ENCODE data around the gene IPPK.

Gene IPPK

DNA sequence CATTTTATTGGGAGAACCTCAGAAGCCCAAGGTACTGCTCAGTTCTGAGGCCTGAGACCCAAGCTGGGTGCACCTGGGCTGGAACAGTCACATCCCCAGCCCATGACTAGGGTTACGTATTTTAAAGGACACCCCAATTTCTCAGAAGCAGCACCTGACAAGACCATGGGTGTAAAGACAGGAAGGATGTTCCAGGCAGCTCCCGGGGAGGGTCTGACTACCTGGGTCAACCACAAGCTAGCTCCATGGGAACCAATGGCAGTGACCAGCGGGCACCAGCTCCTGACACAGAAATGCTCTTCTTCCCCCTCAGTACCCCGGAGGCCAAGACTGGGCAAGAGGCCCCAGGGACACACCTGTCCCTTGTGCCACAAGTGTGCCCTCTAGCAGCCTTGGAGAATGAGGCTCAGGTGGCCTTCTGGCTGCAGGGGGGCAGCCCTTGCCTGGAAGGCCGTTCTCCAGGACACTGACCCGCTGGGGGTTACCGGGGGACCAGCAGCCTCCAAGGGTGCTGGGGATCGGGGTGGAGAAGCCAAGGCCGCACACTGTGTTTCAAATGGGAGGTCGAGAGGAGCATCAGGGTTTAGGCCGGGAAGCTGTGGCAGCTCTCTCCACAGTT is 52.6 kb downstream of the IPPK start:
- H3K4me3 ChIP-seq (ENCODE audit: low read length): no peak overlapping the region
- TF ChIP-seq, protein P1, sequence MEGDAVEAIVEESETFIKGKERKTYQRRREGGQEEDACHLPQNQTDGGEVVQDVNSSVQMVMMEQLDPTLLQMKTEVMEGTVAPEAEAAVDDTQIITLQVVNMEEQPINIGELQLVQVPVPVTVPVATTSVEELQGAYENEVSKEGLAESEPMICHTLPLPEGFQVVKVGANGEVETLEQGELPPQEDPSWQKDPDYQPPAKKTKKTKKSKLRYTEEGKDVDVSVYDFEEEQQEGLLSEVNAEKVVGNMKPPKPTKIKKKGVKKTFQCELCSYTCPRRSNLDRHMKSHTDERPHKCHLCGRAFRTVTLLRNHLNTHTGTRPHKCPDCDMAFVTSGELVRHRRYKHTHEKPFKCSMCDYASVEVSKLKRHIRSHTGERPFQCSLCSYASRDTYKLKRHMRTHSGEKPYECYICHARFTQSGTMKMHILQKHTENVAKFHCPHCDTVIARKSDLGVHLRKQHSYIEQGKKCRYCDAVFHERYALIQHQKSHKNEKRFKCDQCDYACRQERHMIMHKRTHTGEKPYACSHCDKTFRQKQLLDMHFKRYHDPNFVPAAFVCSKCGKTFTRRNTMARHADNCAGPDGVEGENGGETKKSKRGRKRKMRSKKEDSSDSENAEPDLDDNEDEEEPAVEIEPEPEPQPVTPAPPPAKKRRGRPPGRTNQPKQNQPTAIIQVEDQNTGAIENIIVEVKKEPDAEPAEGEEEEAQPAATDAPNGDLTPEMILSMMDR (IDR thresholded peaks at IDR 0.05; ENCODE audit: insufficient read depth, low read depth, low read length, missing control alignments): no peak
- no peak for DNase-seq (ENCODE audit: low read depth)

DNA sequence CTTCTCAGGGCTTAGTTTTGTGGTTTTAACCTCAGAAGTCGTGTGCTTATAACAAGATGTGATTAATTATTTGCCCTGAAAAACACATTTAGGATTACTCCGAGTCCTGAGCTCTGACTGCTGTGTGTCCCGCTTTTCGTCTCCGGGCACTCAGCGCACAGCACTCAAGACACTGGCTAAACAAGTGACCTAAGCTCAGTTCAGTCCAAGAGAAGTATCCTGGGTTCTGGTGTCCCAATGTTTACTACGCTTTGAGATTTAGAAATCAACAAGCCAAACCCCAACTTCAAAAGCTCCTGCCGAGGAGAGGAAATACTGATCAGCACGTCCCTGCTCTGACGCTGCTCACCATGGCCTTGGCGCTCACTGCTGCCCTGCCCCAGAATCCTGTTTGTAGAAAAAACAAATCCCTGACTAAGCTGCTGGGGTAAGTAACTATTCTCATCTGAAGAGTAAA is 53.2 kb downstream of the IPPK start:
- TF ChIP-seq, protein P1 (IDR thresholded peaks at IDR 0.05; ENCODE audit: insufficient read depth, low read depth, low read length, missing control alignments): no peak
- no peak for DNase-seq (ENCODE audit: low read depth)
- H3K4me3 ChIP-seq (ENCODE audit: low read length): no peak overlapping the region

DNA sequence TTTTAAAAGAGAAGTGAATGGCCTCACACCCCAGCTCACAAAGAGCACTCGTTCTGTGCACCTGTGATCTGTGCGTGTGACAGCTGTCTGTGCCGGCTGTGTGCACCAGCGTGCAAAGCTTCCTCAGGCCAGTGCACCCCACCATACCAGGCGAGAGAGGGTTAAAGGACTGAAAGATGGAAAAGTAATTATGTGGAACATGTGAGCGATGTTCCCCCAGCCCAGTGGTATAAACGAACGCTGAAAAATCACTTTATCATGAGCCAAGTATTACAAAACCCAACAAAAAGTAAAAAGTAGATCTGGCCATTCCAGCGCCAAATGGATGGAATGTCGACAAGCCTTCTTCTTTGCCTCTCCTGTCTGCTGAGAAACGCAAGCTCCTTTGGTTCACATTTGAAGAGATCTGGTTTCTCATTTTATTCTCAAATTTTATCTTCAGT is 53.7 kb downstream of the IPPK start:
- no peak for DNase-seq (ENCODE audit: low read depth)
- no peak overlapping the region for H3K4me3 ChIP-seq (ENCODE audit: low read length)
- TF ChIP-seq, protein P1 (IDR thresholded peaks at IDR 0.05; ENCODE audit: insufficient read depth, low read depth, low read length, missing control alignments): no peak

DNA sequence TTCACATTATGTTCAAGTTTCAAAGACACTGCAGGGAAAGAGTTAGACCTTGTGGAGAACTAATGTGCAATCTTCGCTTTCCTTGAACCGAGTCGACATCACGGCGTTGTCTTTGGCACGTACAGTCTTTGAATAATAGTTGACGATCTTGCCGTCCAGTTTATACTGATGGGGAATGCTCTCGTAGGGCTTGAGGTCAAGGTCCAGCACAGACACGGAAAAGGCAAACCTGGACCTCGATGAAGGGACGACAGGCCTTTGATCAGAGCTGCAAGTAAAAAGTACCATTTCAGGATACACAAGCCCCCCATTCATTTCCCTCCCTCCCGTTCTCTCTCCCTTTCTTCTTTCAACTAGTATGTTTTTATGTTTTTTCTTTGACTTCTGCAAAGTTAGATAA is 54.1 kb downstream of the IPPK start:
- H3K4me3 ChIP-seq (ENCODE audit: low read length): no peak overlapping the region
- DNase-seq (ENCODE audit: low read depth): no peak
- TF ChIP-seq, protein P1 (IDR thresholded peaks at IDR 0.05; ENCODE audit: insufficient read depth, low read depth, low read length, missing control alignments): no peak

DNA sequence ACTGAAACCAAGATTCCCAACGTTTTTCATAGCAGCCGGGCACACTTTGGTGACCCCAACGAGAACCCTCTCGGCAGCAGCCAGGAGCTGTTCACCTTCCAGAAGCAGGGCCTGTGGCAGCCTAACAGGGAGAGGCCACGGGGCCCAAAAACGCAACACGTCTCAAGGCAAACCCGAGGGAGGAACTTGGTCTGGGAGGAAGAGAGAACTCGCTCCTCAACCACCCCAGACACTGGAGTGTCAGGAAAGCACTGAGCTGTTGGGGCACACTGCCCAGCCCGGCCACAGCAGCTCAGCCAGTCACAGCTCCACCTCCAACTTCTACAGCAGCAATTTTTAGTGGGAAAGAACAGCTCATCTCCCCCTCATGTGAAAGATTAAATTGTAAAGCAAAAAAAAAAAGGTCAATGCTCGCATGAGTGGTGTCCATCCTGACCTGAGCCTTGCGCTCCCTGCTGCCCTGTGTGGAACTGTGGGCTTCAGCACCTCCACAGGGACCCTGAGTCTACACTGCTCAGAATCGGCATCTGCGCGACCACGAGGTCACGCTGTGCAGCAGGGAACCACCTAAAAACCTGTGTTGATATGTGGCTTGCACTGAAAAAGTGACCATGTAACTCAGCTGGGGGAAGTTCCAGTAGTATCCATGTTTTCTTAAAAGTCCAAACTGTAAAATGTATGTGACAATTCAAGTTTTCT is 55.0 kb downstream of the IPPK start:
- H3K4me3 ChIP-seq (ENCODE audit: low read length): no peak overlapping the region
- TF ChIP-seq, protein P1 (IDR thresholded peaks at IDR 0.05; ENCODE audit: insufficient read depth, low read depth, low read length, missing control alignments): no peak
- DNase-seq (ENCODE audit: low read depth): no peak

DNA sequence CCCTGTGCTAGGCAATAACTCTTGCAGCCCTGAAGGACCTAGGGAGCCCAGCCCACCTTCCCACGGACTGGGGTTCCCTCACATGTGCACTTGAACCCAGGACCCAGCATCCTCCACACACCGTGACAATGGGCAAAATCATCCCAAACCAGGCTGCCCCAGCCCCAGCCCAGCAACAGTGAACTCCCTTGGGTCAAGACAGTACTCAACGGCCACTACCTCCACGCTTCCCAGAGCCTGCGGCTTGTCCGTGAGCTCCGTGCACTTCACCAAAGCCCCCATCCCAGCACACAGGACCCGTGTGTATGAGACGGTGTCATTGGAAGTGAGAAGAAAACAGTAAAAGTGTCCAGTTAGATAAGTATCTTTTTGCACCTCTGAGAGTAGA is 55.8 kb downstream of the IPPK start:
- no peak for DNase-seq (ENCODE audit: low read depth)
- no peak overlapping the region for H3K4me3 ChIP-seq (ENCODE audit: low read length)
- TF ChIP-seq, protein P1 (IDR thresholded peaks at IDR 0.05; ENCODE audit: insufficient read depth, low read depth, low read length, missing control alignments): no peak
